NCI-H2227 treated with DMSO at 0.1 percent for 48 hours (cell line): ENCODE data around the gene SLC1A4.
"Not testable (repeated sequence)": the region's sequence is repeated elsewhere in the genome, so short reads cannot be mapped to it uniquely, and the experiment has no call there.

ENCODE experiments used
- DNase-seq: peaks from one replicate; lab custom pipeline; 2025; lab: John Stamatoyannopoulos, UW

SLC1A4 gene

DNA sequence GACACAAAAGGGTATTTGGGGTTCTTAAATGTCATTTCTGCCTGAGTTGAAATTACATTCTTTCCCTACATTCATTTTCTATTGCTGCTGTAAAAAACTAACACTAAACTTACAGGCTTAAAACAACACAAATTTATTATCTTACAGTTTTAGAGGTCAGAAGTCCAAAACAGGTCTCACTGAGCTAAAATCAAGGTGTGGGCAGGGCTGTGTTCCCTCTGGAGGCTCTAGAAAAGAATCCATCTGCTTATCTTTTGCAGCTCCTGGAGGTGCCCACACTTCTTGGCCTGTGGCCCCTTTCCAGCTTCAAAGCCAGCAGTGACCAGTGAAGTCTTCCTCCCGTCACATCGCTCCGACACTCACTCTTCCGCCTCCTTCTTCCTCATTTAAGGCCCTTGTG lies 23.2 kb upstream of the SLC1A4 start:
- DNase-seq: no peak

- DNase-seq: no peak
Observed at GRCh38 chr2:64966839-64967238, 22.4 kb upstream of the SLC1A4 start.

DNA sequence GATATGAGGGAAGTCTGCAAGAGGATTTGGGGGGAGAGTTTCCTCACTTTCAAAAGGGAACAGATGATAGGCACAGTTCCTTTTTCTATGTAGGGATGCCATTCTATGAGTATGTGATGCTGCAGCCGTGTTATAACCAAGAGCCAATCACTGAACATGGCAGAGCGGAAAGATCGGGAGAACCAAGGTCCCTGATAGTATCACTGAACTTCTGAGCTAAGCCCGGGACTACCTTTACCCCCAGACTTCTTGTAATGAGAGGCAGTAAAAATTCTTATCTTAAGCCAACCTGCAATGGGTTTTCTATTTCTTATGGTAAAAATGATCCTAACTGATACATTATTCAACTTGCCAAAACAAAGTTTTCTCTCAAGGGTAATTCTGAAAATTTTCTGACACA lies 21.6 kb upstream of the SLC1A4 start:
- DNase-seq: no peak

DNA sequence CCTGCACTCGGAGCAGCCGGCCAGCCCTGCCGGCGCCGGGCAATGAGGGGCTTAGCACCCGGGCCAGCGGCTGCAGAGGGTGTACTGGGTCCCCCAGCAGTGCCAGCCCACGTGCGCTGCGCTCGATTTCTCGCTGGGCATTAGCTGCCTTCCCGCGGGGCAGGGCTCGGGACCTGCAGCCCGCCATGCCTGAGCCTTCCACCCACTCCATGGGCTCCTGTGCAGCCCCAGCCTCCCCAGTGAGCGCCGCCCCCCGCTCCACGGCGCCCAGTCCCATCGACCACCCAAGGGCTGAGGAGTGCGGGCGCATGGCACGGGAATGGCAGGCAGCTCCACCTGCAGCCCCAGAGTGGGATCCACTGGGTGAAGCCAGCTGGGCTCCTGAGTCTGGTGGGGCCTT lies 20.1 kb upstream of the SLC1A4 start:
- DNase-seq: not testable (repeated sequence)

DNA sequence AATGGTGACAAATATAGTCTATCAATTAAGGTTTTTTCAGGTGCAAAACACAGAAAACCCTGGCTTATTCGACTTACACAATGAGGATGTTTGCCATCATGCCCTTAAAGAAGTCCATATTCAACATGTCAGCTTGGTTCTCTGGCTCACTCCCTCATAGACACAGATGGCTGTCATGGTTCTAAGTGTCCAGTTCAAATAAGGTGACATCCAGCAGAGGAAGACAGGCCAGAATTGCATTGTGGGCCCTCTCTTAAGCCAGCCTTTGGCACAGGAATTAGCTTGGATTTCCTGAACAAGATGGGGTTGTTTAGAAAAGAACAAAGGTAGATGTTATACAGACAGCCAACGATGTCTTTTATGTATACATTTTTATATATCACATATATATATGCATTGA lies 18.7 kb upstream of the SLC1A4 start:
- no peak for DNase-seq

- no peak for DNase-seq
Observed at GRCh38 chr2:64972426-64972825, 16.8 kb upstream of the SLC1A4 start.

DNA sequence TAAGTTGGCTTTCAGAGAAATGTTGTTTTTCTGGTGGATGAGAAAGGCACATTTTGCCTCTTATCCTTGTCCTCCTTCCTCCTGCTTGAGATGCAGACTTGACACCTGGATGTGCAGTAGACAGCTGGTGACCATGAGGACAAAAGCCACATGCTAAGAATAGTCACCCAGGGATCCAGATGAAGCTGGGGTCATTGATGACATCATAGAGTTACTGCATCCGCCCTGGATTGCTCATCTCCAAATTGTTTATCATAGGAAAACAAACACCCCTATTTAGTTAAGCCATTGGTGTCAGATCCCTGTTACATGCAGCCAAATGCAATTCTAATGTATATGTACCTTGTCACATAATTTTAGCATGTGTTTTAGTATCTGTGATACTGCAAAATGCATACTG lies 16.3 kb upstream of the SLC1A4 start:
- no peak for DNase-seq

DNA sequence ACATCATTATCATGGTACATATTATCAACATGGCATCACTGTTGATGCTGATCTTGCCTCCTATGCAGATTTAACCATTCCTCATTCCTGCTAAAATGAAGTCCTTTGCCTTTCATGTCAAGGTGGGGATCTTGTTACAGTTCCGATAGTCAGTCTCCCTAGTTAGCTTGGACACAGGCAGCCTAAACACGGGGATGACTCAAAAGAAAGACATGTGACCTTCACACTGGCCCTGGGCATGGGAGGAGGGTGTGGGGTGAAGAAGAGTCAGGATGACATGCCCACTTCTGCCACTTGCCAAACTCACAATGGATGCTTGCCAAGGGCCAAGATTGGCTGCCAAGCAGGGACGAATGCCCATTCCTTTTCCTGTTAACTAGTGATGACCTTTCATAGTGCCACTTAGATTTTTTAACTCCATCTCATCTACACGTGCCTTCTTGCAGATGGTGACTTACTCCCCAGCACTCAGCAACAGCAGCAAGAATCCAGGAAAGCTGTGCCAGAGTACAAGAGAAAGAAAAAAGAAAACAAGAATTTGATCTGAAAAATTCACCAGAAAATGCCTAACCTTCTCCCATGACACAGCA lies 13.9 kb upstream of the SLC1A4 start:
- no peak for DNase-seq

GRCh38 chr2:64976276-64976675 lies 12.9 kb upstream of the SLC1A4 start:
- no peak for DNase-seq

GRCh38 chr2:64978514-64979268 lies 10.5 kb upstream of the SLC1A4 start:
- no peak for DNase-seq

DNA sequence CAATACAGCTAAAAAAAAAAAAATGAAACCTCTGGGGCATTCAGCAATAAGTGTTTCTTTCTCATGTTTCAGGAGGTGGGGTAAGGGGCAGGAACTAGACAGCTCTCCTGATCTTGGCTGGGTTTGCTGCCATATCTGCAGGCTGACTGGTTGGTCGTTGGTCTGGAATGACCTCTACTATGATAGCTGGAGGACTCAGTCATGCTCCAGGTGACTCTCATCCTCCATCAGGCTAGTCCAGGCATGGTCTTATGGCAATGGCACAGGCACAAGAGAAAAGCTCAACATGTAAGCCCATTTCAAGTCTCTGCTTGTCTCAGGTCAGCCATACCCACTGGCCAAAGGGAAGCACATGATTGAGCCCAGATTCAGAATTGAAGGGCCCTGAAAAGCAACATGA lies 9.5 kb upstream of the SLC1A4 start:
- DNase-seq: no peak

DNA sequence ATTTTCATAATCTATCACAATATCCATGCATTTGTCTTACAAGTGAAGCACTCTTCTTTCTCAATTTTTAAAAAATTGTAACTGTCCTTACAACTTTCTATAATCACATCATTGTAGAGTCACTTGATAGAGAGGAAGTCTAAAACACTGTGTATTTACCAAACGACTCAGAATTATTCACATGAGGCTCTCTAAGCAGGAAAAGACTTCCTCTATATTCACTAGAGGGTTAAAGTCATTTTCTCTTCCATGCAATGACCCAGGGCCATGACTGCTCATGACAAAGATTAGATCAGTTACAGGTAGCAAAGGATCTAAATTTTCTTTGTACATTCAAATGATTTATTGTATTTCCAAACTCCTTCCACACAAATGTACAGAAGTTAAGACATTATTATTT lies 9.0 kb upstream of the SLC1A4 start:
- DNase-seq: no peak

GRCh38 chr2:64982311-64982857 lies 6.8 kb upstream of the SLC1A4 start:
- DNase-seq: no peak

DNA sequence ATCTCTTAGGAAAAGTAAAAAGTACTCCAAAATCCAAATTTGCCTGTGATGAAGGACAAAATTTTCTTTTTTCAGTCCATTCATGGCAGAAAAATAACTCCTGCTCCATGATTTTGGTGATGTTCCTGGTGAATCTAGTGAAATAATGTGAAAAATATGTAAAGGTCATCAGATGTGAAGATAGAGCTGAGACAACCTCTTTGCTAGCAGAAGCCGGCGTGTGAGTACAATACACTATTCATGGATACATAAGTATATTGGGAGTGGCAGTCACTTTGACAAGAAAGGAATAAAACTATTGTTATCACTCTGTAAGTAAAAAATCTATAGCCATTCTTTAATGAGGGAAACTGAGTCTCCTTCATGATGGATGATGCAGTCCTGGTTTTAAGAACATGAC lies 6.3 kb upstream of the SLC1A4 start:
- no peak for DNase-seq

- no peak for DNase-seq
Observed at GRCh38 chr2:64985447-64985846, 3.8 kb upstream of the SLC1A4 start.

DNA sequence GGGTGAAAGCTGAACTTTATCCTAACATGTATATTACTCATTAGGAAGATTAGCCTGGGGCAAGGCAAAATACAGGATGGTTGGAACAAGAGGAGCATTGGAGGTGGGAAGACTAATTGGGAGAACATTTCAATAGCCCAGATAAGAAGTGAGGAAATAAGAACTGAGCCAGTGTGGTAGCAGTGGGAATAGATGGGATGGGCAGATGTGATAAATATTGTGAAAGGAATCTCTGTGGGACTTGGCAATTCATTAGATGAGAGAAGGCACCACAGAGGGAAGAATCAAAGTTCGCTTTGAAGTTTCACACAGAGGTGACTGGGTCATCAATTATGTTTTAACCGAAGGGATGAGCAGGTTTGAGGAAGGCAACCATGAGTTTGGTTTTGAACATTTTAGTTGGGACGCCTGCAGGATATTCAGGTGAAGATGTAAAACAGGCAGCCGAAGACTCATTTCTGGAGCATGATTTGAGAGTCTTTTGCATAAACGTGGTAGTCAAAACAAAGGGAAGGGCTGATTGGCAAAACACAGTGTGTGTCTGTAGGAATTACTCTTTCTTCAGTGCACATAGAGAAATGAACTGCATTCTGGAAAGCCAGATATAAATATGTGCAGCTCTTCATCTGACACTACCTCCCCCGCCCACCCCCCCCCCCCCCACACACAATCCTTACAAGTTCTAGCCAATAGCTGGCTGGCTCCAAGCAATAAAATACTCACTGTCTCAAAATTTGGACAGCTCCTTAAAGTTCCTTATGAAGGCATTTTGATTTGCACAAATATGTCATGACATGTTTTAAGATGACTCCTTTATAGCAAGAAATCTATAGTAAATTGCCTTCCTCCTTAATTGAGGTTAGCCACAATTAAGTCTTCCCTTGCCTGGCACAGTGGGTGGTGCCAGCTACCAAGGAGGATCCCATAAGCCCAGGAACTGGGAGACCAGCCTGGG lies 1.9 kb upstream of the SLC1A4 start:
- DNase-seq: no peak

- no peak for DNase-seq
Observed at GRCh38 chr2:64987956-64988419, 1.2 kb upstream of the SLC1A4 start.

- DNase-seq: peak; percentile 78
Observed at GRCh38 chr2:64988420-64989125, 626 bp upstream of the SLC1A4 start.

GRCh38 chr2:64989982-64990614 lies 899 bp downstream of the SLC1A4 start:
- peak; percentile 26 for DNase-seq

DNA sequence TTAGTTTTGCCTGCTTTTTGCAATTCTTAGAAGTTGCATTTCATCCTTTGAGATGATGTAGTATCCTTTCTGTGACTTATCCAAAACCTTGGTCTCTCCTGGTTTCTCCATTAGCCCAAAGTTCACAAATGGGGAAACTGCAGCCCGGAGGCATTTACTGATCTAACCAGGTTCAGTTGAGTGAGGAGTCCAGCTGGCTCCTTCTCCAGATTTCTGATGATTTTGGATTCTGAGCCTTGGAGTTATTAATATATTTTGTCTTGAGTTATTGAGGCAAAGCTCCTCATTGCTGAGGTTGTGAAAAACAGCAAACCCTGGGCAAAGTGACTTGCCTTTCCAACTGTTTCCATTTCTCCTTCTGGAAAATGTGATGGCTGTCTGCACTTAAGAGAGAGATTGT lies 1.7 kb downstream of the SLC1A4 start:
- DNase-seq: no peak

DNA sequence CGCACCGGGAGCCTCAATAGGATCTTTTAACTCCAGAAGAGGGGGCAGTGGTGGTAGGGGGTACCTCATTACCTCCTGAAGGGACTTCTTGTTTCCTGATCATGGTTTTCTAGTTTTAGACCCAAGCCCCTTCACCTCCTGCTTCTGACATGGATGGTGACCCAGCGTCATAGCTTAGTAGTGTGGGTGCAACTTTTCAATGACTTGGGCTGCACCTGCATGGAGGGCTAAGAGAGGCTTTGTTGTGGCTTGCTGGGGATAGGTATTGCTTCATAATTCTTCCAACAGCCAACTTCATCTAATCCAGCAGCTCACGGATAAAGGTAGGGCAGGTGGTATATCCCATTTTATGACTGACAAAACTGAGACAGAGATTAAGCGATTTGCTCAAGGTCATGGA lies 3.0 kb downstream of the SLC1A4 start:
- no peak for DNase-seq
